K562 (cell line): ENCODE results near the gene PLXNB2.

Source experiments
- EZH2 ChIP-seq: IDR thresholded peaks from 2 replicates; pipeline ENCODE4 v1.6.1; 2012; ENCODE audit warnings: low read depth, mild to moderate bottlenecking, inconsistent platforms, low read length, borderline replicate concordance
- ZNF507 ChIP-seq: conservative IDR thresholded peaks from 2 replicates; pipeline ENCODE4 v1.6.1; 2017; ENCODE audit warnings: missing genetic modification characterization, missing compliant biosample characterization

DNA sequence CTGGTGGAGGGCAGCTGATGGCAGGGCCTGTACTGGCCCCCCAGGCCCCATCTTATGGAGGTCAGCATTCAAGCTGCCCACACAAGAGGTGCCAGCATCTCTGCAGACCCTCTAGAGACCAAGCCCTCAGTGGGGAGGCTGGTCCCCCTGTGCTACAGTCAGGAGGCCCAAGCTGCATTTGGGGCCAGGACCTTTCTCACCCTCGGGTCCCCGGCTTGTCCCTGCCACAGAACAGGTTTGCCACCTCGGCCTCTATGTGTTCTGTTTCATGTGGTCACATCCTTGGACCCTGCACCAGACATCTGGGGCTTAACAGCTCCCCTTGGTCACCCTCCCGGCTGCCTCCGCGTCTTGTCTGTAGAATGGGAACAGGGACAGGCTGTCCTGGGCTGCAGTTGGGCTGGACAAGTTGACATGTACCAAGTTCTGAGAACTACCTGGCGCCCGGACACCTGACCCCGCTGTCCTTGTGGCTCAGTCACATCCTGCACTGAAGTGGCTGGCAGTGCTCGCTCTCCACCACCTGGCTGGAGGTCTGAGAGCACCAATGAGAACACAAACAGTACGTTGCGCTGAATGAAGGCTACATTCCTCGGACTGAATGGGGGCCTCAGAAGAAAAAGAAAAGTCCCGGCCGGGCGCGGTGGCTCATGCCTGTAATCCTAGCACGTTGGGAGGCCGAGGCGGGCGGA, 2.7 kb upstream of the PLXNB2 start:
- no peak for TF ChIP-seq EZH2
- TF ChIP-seq ZNF507 (tag): no peak
